Astrocyte (in vitro differentiated cells and primary cell): ENCODE data around the gene PRSS53. TPM values are rescaled to one million over a fixed set of nuclear protein-coding genes. Genes with fewer than 3 reads are reported as not detected.

Source experiments
- DNase-seq: peaks from one replicate; pipeline ENCODE4 v3.0.0-alpha.2; 2010; ENCODE audit warnings: low read depth
- FAIRE-seq: peaks from 2 replicates; lab custom pipeline; 2011; peaks lifted over from hg19 to GRCh38; lab: Jason Lieb, UNC
- H2AFZ ChIP-seq: 2 replicates; pipeline ENCODE4 v1.6.0; 2012; ENCODE audit warnings: low read depth, low read length, inconsistent platforms
- H3K27ac ChIP-seq: 2 replicates; pipeline ENCODE4 v1.5.1; 2011; ENCODE audit warnings: low read depth, low read length, inconsistent platforms
- H3K27me3 ChIP-seq: 2 replicates; pipeline ENCODE4 v1.6.0; 2011; ENCODE audit warnings: low read length, inconsistent platforms; ENCODE audit not compliant: insufficient read depth
- H3K36me3 ChIP-seq: 2 replicates; pipeline ENCODE4 v1.5.1; 2011; ENCODE audit warnings: low read length, inconsistent platforms; ENCODE audit not compliant: insufficient read depth
- H3K4me1 ChIP-seq: 2 replicates; pipeline ENCODE4 v1.5.1; 2011; ENCODE audit warnings: low read length, inconsistent platforms; ENCODE audit not compliant: insufficient read depth
- H3K4me2 ChIP-seq: 2 replicates; pipeline ENCODE4 v1.6.0; 2012; ENCODE audit warnings: low read length, inconsistent platforms
- H3K4me3 ChIP-seq: 2 replicates; pipeline ENCODE4 v1.5.1; 2011; ENCODE audit warnings: low read depth, mild to moderate bottlenecking, low read length, inconsistent platforms; ENCODE audit not compliant: insufficient read depth
- H3K79me2 ChIP-seq: 2 replicates; pipeline ENCODE4 v1.6.0; 2012; ENCODE audit warnings: mild to moderate bottlenecking, low read length, inconsistent platforms; ENCODE audit not compliant: insufficient read depth
- H3K9ac ChIP-seq: 2 replicates; pipeline ENCODE4 v1.6.0; 2012; ENCODE audit warnings: mild to moderate bottlenecking, low read length, inconsistent platforms
- H3K9me3 ChIP-seq: 2 replicates; pipeline ENCODE4 v1.5.1; 2012; ENCODE audit warnings: low read depth, mild to moderate bottlenecking, low read length, inconsistent platforms; ENCODE audit not compliant: insufficient read depth
- H4K20me1 ChIP-seq: 2 replicates; pipeline ENCODE4 v1.6.0; 2012; ENCODE audit warnings: low read length, inconsistent platforms; ENCODE audit not compliant: insufficient read depth
- H3K27ac Mint-ChIP-seq: one replicate; pipeline ENCODE4 v1.8.0; 2021; ENCODE audit warnings: mild to moderate bottlenecking, mixed read lengths; ENCODE audit not compliant: unreplicated experiment
- H3K27me3 Mint-ChIP-seq: one replicate; pipeline ENCODE4 v1.8.0; 2021; ENCODE audit warnings: low read depth, mixed read lengths; ENCODE audit not compliant: unreplicated experiment
- H3K36me3 Mint-ChIP-seq: one replicate; pipeline ENCODE4 v1.8.0; 2021; ENCODE audit warnings: low read depth, mixed read lengths; ENCODE audit not compliant: unreplicated experiment
- H3K4me1 Mint-ChIP-seq: one replicate; pipeline ENCODE4 v1.8.0; 2021; ENCODE audit warnings: low read depth, mixed read lengths; ENCODE audit not compliant: unreplicated experiment
- H3K4me3 Mint-ChIP-seq: one replicate; pipeline ENCODE4 v1.8.0; 2021; ENCODE audit warnings: mild to moderate bottlenecking, moderate library complexity, mixed read lengths; ENCODE audit not compliant: unreplicated experiment
- H3K9me3 Mint-ChIP-seq: one replicate; pipeline ENCODE4 v1.8.0; 2021; ENCODE audit warnings: mild to moderate bottlenecking, mixed read lengths; ENCODE audit not compliant: unreplicated experiment
- CTCF ChIP-seq: IDR thresholded peaks from 2 replicates; pipeline ENCODE4 v1.5.1; 2011; ENCODE audit warnings: low read depth, mild to moderate bottlenecking, inconsistent platforms, low read length, moderate library complexity; ENCODE audit not compliant: insufficient read depth
- EZH2 ChIP-seq: IDR thresholded peaks from 2 replicates; pipeline ENCODE4 v1.6.1; 2012; ENCODE audit warnings: mild to moderate bottlenecking, low read length, inconsistent platforms; ENCODE audit not compliant: insufficient read depth
- total RNA-seq: library from RNA; stranded (reverse); gene quantifications from 2 replicates; pipeline ENCODE4 v1.2.1, GENCODE V29; 2021

The PRSS53 gene
- total RNA-seq, 1 donor from 2014 or later = 7.1 TPM

DNA sequence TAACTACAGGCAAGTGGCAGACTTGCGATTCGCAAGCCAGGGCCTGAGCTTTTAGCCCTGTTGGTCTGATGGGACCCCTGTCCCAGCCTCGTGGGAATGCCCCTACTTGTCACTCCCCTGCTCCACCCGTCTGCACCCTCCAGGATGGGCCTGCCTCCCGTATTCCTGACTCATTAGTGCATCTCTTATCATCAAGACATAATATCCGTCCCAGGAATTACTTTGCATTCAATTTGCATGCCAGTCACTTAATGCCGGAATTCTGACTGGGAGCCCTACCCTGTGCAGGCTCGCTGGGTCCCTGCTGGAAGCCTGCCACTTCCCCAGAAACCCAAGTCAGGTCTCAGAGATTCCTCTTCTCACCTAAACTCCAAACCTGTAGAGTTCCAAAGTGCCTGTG, 3.3 kb downstream of the PRSS53 start:
- H3K27ac ChIP-seq = no peak overlapping the region
- Mint-ChIP-seq H3K27ac (peak overlapping the region; percentile 66), H3K4me1 (peaks cover 2% of the 10 kb centered on the region), H3K9me3 (no peaks in the 10 kb centered on the region), H3K27me3 (no peaks in the 10 kb centered on the region), H3K36me3 (peaks cover 13% of the 10 kb centered on the region), H3K4me3 (no peak overlapping the region)
- H3K4me2 ChIP-seq = no peak overlapping the region
- H4K20me1 ChIP-seq = peaks cover 47% of the 10 kb centered on the region
- peaks cover 3% of the 10 kb centered on the region for H3K36me3 ChIP-seq
- peak overlapping the region; percentile 23 for H3K9ac ChIP-seq
- no peak for FAIRE-seq
- H3K27me3 ChIP-seq = no peaks in the 10 kb centered on the region
- no peaks in the 10 kb centered on the region for H3K9me3 ChIP-seq
- peaks cover 33% of the 10 kb centered on the region for H3K79me2 ChIP-seq
- H3K4me1 ChIP-seq = peaks cover 8% of the 10 kb centered on the region
- no peak overlapping the region for H3K4me3 ChIP-seq
- no peak overlapping the region for H2AFZ ChIP-seq
- TF ChIP-seq CTCF = no peak
- TF ChIP-seq EZH2 = no peak
- DNase-seq = no peak

DNA sequence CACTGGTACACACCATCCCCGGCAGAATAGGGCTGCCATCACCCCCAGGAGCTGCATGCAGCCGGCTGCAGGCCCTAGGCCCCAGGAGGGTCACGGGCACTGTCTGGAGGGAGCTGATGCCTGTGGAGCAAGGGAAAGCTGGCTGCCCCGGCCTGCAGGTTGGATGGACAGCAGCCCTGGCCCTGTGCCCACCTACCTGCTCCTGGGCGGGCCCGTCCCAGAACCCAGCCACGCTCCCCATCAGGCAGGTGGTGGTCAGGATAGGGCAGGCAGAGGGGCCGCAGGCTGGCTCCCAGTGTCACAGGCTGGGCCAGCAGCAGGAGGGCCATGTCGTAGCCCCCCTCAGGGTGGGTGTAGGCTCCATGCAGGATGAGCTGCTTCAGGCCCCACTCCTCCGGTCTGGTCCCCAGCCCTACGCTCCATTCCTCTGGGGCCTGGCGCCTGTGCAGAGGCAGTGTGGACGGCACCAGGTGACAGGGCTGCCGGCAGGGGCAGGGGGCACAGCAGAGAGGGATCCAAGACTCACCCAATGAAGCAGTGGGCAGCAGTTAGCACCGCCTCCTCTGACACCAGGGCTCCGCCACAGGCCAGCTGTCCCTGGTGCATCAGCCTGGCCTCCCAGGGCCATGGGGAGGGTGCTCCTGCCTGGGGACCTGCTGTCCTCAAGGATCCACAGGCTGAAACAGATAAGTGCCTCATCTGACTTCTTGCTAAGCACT, 4.0 kb downstream of the PRSS53 start:
- no peak for FAIRE-seq
- peaks cover under 1% of the 10 kb centered on the region for H3K36me3 ChIP-seq
- TF ChIP-seq EZH2 = no peak
- TF ChIP-seq CTCF = no peak
- H3K27ac ChIP-seq = no peak overlapping the region
- H3K36me3 Mint-ChIP-seq = peaks cover 13% of the 10 kb centered on the region
- H3K4me2 ChIP-seq = no peak overlapping the region
- no peaks in the 10 kb centered on the region for H3K4me1 Mint-ChIP-seq
- H3K4me3 ChIP-seq = no peak overlapping the region
- DNase-seq = no peak
- H3K9me3 Mint-ChIP-seq = no peaks in the 10 kb centered on the region
- peak overlapping the region; percentile 23 for H3K9ac ChIP-seq
- no peak overlapping the region for H3K27ac Mint-ChIP-seq
- no peaks in the 10 kb centered on the region for H3K9me3 ChIP-seq
- no peak overlapping the region for H2AFZ ChIP-seq
- H3K27me3 ChIP-seq = no peaks in the 10 kb centered on the region
- no peak overlapping the region for H3K4me3 Mint-ChIP-seq
- H3K27me3 Mint-ChIP-seq = no peaks in the 10 kb centered on the region
- H3K4me1 ChIP-seq = peaks cover 8% of the 10 kb centered on the region
- H4K20me1 ChIP-seq = peaks cover 50% of the 10 kb centered on the region
- peaks cover 36% of the 10 kb centered on the region for H3K79me2 ChIP-seq

- no peak for DNase-seq
- no peaks in the 10 kb centered on the region for H3K9me3 Mint-ChIP-seq
- H3K4me1 Mint-ChIP-seq = no peaks in the 10 kb centered on the region
- TF ChIP-seq CTCF (no peak), EZH2 (no peak)
- no peak overlapping the region for H3K4me3 Mint-ChIP-seq
- no peak overlapping the region for H3K27ac Mint-ChIP-seq
- Histone ChIP-seq H3K4me1 (peaks cover 8% of the 10 kb centered on the region), H3K79me2 (peaks cover 39% of the 10 kb centered on the region), H2AFZ (no peak overlapping the region), H3K27ac (no peak overlapping the region), H3K4me3 (no peak overlapping the region), H3K9ac (no peak overlapping the region), H3K4me2 (no peak overlapping the region), H3K27me3 (no peaks in the 10 kb centered on the region), H4K20me1 (peaks cover 57% of the 10 kb centered on the region), H3K9me3 (no peaks in the 10 kb centered on the region), H3K36me3 (no peaks in the 10 kb centered on the region)
- H3K27me3 Mint-ChIP-seq = no peaks in the 10 kb centered on the region
- FAIRE-seq = no peak
- peaks cover 16% of the 10 kb centered on the region for H3K36me3 Mint-ChIP-seq
Observed at GRCh38 chr16:31083981-31084380, 4.8 kb downstream of the PRSS53 start.
